KOPT-K1 (cell line): ENCODE measurements around the gene CBFA2T3.
A peak's percentile ranks its signal among the peaks of the same experiment; 100 is the strongest.

Experiments
- H3K27ac ChIP-seq: fragments of 200-600 bp; sonication (generic); 2 replicates; pipeline ENCODE4 v1.5.1; 2016; ENCODE audit warnings: antibody characterized with exemption, mild to moderate bottlenecking, low read depth, low read length; ENCODE audit not compliant: poor library complexity, severe bottlenecking
- H3K36me3 ChIP-seq: fragments of 200-600 bp; sonication (generic); 2 replicates; pipeline ENCODE4 v1.5.1; 2017; ENCODE audit warnings: antibody characterized with exemption, mild to moderate bottlenecking, low read length, moderate library complexity; ENCODE audit not compliant: insufficient read depth
- H3K9me3 ChIP-seq: fragments of 200-600 bp; sonication (generic); 2 replicates; pipeline ENCODE4 v1.5.1; 2017; ENCODE audit warnings: antibody characterized with exemption, low read length, mild to moderate bottlenecking; ENCODE audit not compliant: insufficient read depth, poor library complexity, severe bottlenecking

CBFA2T3 gene

DNA sequence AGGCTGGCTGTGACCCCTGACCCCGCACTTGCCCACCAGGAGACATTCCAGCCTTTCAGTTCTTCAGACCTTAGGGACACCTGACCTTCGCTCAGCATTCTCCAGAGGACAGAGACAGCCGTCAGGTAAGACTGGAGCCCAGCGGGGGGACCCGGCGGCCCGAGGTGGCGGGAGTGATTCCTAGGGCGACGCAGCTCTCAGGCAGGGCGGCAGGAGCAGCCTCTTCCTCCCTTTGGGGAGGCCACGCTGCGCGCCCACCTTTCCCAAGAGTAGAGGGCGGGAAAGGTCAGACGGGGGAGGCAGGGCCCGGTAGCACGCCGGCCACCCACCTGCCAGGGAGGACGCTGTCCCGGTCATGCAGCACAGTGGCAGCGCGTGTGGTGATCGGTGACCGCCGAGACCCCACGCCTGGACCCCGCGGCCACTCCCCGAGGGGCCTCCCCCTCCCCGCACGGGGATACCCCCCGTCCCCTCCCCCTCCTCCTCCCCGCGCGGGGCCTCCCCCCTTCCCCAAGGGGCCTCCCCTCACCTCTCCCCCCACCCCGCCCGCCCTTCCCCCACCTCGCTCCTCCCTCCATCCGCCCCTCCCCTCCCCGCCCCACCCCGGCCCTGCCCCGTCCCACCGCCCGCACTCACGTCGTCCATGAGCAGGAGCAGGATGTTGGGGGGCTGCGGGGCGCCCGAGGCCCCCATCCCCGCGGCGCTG is 120.7 kb downstream of the CBFA2T3 start:
- no peaks in the 10 kb centered on the region for H3K9me3 ChIP-seq
- H3K36me3 ChIP-seq = peaks cover 27% of the 10 kb centered on the region
- peak overlapping the region; percentile 62 for H3K27ac ChIP-seq

DNA sequence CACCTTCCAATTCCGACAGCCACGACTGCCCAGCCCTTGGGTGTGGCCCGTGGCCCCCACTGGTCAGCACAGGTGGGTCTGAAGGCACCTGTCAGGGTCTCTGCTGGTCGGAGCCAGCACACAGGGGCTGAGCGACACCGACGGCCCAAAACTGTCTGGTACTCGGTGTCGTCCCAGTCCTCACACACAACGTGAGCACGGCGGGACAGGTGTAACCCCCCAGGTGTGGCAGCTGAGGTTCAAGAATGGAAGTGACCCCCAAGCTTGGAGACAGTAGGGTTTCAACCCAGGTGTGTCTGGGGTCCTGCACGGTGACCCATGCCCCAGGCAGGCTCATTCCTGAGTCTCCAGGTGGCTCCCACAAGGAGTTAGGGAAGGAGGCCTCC is 121.3 kb downstream of the CBFA2T3 start:
- peaks cover 22% of the 10 kb centered on the region for H3K36me3 ChIP-seq
- H3K9me3 ChIP-seq = no peaks in the 10 kb centered on the region
- H3K27ac ChIP-seq = no peak overlapping the region

DNA sequence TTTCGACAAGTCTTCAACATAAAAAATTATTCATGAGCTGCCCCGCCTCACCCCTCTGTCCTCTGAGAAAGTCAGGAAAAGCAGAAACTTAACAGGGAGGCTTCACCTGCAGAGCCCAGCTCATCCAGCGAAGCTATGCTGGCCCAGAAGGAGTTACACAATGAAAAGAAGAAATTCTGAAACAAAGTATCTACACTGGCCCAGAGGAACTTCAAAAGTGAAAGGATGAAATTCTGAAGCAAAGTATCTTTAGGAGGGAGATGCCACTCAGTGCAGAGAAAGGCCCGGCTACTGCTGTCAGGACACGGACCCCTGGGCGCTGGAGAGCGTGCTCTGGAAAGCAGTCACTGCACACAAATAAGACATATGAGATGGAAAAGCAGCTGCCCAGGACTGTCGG is 121.8 kb downstream of the CBFA2T3 start:
- H3K27ac ChIP-seq = no peak overlapping the region
- H3K36me3 ChIP-seq = peaks cover 16% of the 10 kb centered on the region
- no peaks in the 10 kb centered on the region for H3K9me3 ChIP-seq

DNA sequence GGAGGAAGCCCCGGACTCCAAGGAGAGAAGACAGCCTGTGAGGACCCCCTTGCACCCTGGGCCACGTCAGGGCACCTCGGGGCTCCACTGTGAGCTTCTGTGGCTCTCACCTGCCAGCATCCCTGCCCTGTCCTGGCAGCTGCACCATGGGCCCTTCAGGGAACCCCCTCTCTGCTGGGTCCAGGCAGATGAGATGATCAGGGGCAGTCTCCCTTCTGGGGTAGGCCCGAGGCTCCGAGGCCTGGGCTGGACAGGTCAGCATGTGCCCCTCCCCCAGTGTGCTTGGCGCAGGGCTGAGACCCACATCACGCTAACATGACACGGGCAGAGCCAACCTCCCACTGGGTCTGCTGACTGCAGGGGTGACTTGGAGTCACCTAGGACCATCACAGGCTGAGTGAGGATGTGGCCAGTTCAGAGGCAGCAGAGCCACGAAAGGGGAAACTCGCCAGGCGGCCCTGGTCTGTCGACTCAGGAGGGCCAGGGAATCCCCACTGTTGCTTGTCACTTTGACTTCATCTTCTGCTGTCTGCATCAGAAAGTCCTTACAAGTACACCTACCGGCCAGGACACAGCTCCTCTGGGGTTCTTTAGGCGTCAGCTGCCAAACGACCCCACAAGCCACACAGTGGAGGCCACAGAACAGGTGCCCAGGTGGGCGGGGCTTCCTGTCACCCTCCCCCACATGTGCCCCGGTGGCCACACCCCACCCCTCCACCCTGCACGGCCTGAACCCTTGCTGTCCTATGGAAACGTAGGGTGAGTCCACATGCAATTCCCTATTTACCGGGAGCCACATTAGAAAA is 122.5 kb downstream of the CBFA2T3 start:
- Histone ChIP-seq H3K9me3 (no peaks in the 10 kb centered on the region), H3K36me3 (peaks cover 9% of the 10 kb centered on the region), H3K27ac (no peak overlapping the region)

DNA sequence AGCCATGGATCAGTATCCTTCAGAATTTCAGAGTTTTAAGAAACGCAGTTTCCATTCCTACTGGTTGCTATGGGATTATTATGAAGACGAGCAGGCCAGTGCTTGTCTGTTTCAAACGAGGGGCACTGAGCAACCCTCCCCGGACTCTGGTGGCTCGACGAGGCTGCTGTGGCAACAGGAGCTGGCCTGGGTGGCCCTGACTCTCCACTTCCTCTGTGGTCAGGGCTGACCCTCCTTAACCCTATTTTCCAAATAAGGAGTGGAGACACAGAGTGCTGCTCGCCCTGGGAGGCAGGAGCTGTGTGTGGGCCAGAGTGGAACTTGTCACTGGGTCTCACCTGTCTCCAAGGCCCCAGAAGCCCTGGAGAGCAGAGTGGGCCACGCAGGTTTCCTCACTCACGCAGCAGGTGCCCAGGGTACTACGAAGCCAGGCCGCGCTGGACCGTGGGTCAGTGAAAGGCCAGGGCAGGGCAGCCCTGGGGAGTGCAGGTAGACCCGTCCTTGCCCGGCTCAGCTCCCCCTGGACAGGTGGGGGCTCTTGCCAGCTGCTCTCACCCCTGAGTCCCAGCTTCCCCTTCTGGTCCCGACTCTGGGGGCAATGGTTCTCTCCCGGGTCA is 123.6 kb downstream of the CBFA2T3 start:
- Histone ChIP-seq H3K36me3 (no peaks in the 10 kb centered on the region), H3K27ac (no peak overlapping the region), H3K9me3 (no peaks in the 10 kb centered on the region)

DNA sequence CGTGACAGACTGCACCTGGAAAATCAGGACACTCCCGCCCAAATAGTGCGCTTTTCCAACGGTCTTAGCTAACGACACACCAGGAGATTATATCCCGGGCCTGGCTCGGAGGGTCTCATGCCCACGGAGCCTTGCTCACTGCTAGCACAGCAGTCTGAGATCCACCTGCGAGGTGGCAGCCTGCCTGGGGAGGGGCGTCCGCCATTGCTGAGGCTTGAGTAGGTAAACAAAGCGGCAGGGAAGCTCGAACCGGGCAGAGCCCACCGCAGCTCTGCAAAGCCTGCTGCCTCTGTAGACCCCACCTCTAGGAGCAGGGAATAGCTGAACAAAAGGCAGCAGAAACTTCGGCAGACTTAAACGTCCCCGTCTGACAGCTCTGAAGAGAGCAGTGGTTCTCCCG is 125.4 kb downstream of the CBFA2T3 start:
- Histone ChIP-seq H3K36me3 (no peaks in the 10 kb centered on the region), H3K9me3 (no peaks in the 10 kb centered on the region), H3K27ac (no peak overlapping the region)

DNA sequence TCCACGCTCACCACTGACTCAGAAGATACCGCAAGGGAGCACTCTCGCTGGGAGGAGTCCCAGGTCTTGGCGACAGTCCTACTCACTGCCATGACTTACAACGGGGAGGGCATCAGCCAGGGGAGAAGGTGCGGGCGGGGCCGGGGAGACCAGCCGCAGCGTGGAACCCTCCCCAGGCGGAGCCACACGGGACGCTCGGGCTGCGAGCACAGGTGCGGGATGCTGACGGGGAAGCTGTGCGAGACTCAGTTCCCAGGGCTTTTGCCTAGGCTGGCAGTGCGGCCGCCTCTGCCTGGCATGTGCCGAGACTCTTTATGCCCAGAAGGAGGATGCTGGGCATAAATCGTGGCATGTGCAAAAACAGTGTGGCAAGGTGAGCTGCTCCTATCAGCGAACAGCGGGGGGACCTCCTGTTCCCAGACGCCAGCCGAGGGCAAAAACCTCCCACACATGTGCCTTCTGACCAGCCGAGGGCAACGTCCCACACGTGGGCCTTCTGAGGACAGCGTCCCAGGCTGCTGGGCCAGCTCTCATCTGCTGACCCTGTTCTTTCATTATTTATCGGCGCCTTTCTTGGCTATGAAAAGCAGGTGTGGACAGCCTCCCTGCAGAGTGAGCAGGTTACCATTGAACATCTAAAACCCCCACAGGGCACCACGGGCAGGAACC is 126.3 kb downstream of the CBFA2T3 start:
- Histone ChIP-seq H3K9me3 (no peaks in the 10 kb centered on the region), H3K36me3 (no peaks in the 10 kb centered on the region), H3K27ac (no peak overlapping the region)

DNA sequence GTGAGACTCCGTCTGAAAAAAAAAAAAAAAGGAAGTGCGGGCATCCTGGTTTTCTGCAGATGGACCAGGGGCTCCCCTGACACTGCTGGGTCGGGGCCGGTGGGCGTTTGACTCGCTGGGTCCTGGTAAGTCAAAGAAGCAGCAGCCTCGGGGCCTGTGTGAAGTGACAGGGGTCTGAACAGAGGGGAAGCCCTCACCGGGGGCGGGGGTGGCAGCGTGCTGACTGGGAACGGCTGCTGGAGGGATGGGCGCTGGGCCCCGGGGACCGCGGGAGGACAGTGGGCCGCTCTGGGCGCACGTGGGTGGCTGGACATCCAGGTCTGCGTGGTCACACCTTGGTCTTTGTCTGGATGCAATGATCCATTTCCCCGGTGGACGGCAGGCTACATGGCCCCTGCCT is 128.4 kb downstream of the CBFA2T3 start:
- H3K9me3 ChIP-seq = no peaks in the 10 kb centered on the region
- H3K27ac ChIP-seq = no peak overlapping the region
- H3K36me3 ChIP-seq = no peaks in the 10 kb centered on the region

DNA sequence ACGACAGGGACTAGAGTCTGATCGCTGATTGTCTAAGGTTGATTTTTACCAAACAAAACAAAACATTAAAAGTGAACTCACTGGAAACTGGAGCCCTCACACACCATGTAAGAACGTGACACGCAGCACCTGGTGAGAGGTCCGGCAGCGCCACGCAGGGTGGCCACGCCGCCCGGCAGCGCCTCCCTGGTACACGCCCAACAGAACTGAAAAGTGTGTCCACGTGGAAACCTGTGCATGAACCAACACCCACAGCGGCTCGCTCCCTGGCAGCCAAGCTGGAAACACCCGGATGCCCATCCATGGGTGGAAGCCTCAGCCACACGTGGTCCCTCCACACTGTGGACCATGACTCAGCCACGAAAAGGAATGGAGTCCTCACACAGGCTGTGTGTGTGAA is 129.4 kb downstream of the CBFA2T3 start:
- no peaks in the 10 kb centered on the region for H3K9me3 ChIP-seq
- no peaks in the 10 kb centered on the region for H3K36me3 ChIP-seq
- H3K27ac ChIP-seq = no peak overlapping the region

DNA sequence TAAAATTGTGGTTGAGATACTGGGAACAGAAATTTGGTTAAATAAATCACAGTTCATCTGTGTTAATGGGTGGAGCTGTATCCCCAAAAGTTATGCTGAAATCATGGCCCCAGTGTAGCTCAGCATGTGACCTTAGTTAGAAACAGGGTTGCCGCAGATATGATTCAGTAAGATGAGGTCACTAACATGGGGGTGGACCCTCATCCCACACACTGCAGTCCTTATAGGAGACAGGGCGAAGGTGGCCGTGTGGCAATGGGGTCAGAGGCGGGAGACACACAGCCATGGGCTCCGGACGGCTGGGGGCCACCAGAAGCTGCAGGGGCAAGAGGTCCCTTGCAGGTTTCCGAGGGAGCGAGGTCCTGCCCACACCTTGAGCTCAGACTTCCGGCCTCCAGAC is 130.9 kb downstream of the CBFA2T3 start:
- Histone ChIP-seq H3K9me3 (no peaks in the 10 kb centered on the region), H3K36me3 (no peaks in the 10 kb centered on the region), H3K27ac (no peak overlapping the region)

DNA sequence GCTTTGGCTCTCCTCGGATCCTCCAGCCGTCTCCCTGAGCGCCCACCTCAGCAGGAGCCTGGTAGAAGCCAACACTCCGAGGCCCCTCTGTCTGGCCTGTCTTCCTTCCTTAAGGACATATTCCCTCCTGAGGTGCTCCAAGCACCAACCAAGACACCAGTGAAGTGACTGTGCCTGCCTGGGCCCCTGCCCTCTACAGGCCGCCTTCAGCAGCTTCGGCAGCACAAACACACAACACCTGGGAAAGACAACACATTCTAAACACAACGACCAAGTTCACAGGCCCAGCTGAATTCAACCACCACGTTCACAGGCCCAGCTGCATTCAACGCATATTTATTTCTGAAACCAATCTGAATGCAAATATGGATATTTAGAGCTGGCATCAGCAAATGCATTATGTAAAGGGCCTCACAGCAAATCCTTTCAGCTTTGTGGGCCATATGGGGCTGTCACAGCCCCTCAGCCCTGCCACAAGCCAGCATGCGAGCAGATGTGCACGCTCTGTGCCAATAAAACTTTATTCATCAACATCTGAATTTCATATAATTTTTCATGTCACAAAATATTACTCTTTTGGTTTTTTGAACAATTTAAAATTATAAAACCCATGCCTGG is 132.5 kb downstream of the CBFA2T3 start:
- no peaks in the 10 kb centered on the region for H3K36me3 ChIP-seq
- H3K9me3 ChIP-seq = no peaks in the 10 kb centered on the region
- no peak overlapping the region for H3K27ac ChIP-seq

DNA sequence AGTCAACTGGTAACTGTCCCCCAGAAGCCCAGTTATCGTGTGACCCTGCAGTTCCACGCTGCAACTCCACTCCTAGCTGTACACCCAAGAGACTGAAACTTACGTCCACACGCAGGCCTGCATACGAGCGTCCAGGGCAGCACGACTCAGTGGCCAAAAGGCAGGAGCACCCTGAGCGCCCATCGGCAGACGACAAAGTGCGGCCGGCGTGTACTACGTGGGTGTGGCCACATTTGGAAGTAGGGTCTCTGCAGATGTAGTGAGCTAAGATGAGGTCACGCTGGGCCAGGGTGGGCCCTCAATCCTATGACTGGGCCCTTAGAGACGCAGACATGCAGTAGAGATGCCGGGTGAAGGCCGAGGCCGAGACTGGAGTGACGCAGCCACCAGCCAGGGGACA is 133.8 kb downstream of the CBFA2T3 start:
- Histone ChIP-seq H3K27ac (no peak overlapping the region), H3K9me3 (no peaks in the 10 kb centered on the region), H3K36me3 (no peaks in the 10 kb centered on the region)

DNA sequence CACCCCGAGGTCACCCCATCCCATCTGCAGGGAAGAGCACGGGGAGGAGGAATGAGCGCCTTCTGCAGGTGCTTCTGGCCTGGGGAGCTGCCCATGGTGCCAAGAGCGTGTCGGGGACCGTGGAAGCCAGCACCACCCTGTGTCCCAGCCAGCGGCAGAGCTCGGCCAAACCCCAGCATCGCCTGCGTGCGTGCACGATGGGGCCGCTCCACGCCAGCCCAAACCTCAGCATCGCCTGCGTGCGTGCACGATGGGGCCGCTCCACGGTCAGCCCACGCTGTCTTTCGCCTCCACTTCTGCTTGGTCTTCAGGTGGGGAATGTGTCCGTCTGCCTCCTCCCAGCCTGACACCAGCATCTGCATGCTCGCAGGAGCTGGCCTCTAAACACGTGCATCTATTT is 134.2 kb downstream of the CBFA2T3 start:
- Histone ChIP-seq H3K9me3 (no peaks in the 10 kb centered on the region), H3K36me3 (no peaks in the 10 kb centered on the region), H3K27ac (no peak overlapping the region)

DNA sequence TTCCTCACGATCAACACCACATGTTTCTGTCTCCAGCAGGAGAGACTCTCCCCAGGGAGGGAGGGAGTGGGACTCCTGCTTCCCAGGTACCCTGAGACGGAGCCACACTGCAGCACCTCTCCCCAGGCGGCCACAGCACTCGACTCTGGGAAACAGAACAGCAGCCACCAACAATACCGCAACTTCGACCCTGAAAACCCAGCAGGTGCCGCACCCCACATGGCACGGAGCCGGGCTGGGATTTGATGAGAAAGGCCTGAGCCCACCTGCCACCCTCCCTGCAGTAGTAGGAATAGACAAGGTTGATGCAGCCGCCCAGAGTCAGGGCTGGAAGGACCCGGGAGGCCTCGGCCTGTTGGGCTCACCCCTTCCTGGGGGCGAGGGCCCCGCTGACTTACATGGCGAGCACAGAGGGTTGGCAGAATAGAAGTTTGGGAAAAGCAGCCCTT is 134.7 kb downstream of the CBFA2T3 start:
- no peaks in the 10 kb centered on the region for H3K36me3 ChIP-seq
- H3K27ac ChIP-seq = no peak overlapping the region
- H3K9me3 ChIP-seq = no peaks in the 10 kb centered on the region
